Smooth muscle cell (in vitro differentiated cells): ENCODE measurements around the gene RPN1. TPM values are rescaled to one million over a fixed set of nuclear protein-coding genes. Genes with fewer than 3 reads are reported as not detected.
"Not testable (repeated sequence)": the region's sequence is repeated elsewhere in the genome, so short reads cannot be mapped to it uniquely, and the experiment has no call there.

Experiments
- DNase-seq: peaks from one replicate; lab custom pipeline; 2025; ENCODE audit not compliant: unreplicated experiment; lab: John Stamatoyannopoulos, UW
- H2AFZ ChIP-seq: fragments of 200-600 bp; sonication (generic); 2 replicates; pipeline ENCODE4 v1.6.0; 2016; ENCODE audit warnings: antibody characterized with exemption, low read depth, mild to moderate bottlenecking
- H3F3A ChIP-seq: fragments of 200-600 bp; sonication (generic); 2 replicates; pipeline ENCODE4 v1.6.0; 2017; ENCODE audit warnings: antibody characterized with exemption, low read depth
- H3K27ac ChIP-seq: fragments of 200-600 bp; sonication (generic); 2 replicates; pipeline ENCODE4 v1.5.1; 2016; ENCODE audit warnings: low read depth, mild to moderate bottlenecking
- H3K27me3 ChIP-seq: fragments of 200-600 bp; sonication (generic); 2 replicates; pipeline ENCODE4 v1.6.1; 2016; ENCODE audit warnings: low read depth, mild to moderate bottlenecking
- H3K36me3 ChIP-seq: fragments of 200-600 bp; sonication (generic); 2 replicates; pipeline ENCODE4 v1.5.1; 2016; ENCODE audit warnings: low read depth
- H3K4me1 ChIP-seq: fragments of 200-600 bp; sonication (generic); 2 replicates; pipeline ENCODE4 v1.5.1; 2016; ENCODE audit warnings: low read depth
- H3K4me2 ChIP-seq: fragments of 200-600 bp; sonication (generic); 2 replicates; pipeline ENCODE4 v1.6.0; 2016; ENCODE audit warnings: mild to moderate bottlenecking
- H3K4me3 ChIP-seq: fragments of 200-600 bp; sonication (generic); 2 replicates; pipeline ENCODE4 v1.5.1; 2016; ENCODE audit warnings: mild to moderate bottlenecking
- H3K79me2 ChIP-seq: fragments of 200-600 bp; sonication (generic); 2 replicates; pipeline ENCODE4 v1.6.0; 2016; ENCODE audit warnings: low read depth, mild to moderate bottlenecking
- H3K9ac ChIP-seq: fragments of 200-600 bp; sonication (generic); 2 replicates; pipeline ENCODE4 v1.6.0; 2016; ENCODE audit warnings: low read depth
- H3K9me3 ChIP-seq: fragments of 200-600 bp; sonication (generic); replicated peaks from 2 replicates; pipeline ENCODE4 v1.5.1; 2016; ENCODE audit warnings: low read depth
- H4K20me1 ChIP-seq: fragments of 200-600 bp; sonication (generic); 2 replicates; pipeline ENCODE4 v1.6.0; 2016; ENCODE audit warnings: low read depth
- WGBS: methylation state at CpG from one replicate; pipeline ENCODE4 v1.1.7; 2016; ENCODE audit warnings: low lambda C conversion rate; 5-methylcytosine and 5-hydroxymethylcytosine counted together
- polyA plus RNA-seq: library from polyadenylated mRNA; unstranded; fragments of >200 nt; fragmentation: Nextera tagmentation; extraction: Ambion mirVana; gene quantifications from 2 replicates; pipeline ENCODE4 v1.2.1, GENCODE V29; 2016
- total RNA-seq: library from RNA; depleted of rRNA; stranded (reverse); fragments of >200 nt; gene quantifications from 2 replicates; pipeline ENCODE4 v1.2.3, GENCODE V29; 2014
- TF ChIP-seq, protein P1 (sequence below): fragments of 200-600 bp; sonication (generic); IDR thresholded peaks from 2 replicates; pipeline ENCODE4 v1.5.1; 2017; ENCODE audit warnings: borderline replicate concordance, mild to moderate bottlenecking, antibody characterized with exemption; ENCODE audit not compliant: insufficient read depth, poor library complexity, severe bottlenecking

Gene RPN1
- total and polyA plus RNA-seq, 2 experiments from 2014 or later: 420 to 520 TPM

DNA sequence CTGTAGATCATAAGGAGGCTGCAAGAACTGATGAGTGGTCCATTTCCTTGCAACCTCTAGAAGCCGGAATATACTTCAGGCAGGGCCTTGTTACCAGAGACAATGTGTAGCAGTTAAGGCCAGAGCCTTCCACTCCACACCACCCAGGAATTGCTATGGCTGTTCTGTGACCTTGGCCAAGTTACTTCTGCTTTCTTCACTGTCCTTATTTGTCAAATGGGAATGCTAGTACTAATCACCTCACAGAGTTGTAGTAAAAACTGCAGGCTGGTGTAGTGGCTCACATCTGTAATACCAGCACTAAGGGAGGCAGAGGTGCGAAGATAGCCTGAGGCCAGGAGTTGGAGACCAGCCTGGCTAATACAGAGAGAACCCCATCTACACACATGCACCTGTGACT is 28.7 kb upstream of the RPN1 start:
- WGBS: 98% methylated on average over 2 of the region's 2 CpGs
- H3K36me3 ChIP-seq: no peaks in the 10 kb centered on the region
- no peaks in the 10 kb centered on the region for H4K20me1 ChIP-seq
- peaks cover 12% of the 10 kb centered on the region for H3F3A ChIP-seq
- no peaks in the 10 kb centered on the region for H3K79me2 ChIP-seq
- DNase-seq: no peak
- peaks cover 7% of the 10 kb centered on the region for H3K4me1 ChIP-seq
- H3K27ac ChIP-seq: no peak overlapping the region
- H3K9ac ChIP-seq: no peak overlapping the region
- TF ChIP-seq, protein P1, sequence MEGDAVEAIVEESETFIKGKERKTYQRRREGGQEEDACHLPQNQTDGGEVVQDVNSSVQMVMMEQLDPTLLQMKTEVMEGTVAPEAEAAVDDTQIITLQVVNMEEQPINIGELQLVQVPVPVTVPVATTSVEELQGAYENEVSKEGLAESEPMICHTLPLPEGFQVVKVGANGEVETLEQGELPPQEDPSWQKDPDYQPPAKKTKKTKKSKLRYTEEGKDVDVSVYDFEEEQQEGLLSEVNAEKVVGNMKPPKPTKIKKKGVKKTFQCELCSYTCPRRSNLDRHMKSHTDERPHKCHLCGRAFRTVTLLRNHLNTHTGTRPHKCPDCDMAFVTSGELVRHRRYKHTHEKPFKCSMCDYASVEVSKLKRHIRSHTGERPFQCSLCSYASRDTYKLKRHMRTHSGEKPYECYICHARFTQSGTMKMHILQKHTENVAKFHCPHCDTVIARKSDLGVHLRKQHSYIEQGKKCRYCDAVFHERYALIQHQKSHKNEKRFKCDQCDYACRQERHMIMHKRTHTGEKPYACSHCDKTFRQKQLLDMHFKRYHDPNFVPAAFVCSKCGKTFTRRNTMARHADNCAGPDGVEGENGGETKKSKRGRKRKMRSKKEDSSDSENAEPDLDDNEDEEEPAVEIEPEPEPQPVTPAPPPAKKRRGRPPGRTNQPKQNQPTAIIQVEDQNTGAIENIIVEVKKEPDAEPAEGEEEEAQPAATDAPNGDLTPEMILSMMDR: no peak
- no peak overlapping the region for H3K4me2 ChIP-seq
- H3K9me3 ChIP-seq: no peaks in the 10 kb centered on the region
- H2AFZ ChIP-seq: no peak overlapping the region
- H3K27me3 ChIP-seq: no peaks in the 10 kb centered on the region
- H3K4me3 ChIP-seq: no peak overlapping the region

DNA sequence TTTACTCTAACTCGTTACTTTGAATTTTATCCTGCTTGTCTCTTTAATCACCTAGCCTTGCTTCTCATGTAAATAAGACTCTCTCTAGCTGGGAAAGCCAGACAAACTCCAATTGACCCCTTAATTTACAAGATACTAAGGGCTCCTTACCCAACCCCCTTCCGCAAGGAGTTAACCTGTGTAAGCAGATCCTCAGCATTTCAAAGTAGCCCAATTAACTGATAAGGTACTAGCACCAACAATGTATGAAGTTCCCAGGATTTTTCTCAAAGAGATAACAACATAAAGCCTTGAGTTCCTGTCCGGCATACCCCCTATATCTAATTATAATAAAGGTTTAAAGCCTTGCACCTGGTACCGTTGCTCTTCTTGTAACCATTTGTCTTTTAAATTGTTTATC is 25.2 kb upstream of the RPN1 start:
- not testable (repeated sequence) for H3K4me1 ChIP-seq, H3K4me3 ChIP-seq, H3K4me2 ChIP-seq, H3K9ac ChIP-seq, H3K79me2 ChIP-seq, H2AFZ ChIP-seq, H4K20me1 ChIP-seq, DNase-seq, H3K36me3 ChIP-seq, H3K27ac ChIP-seq, H3K9me3 ChIP-seq, H3K27me3 ChIP-seq
- WGBS: 27% methylated on average over 4 of the region's 4 CpGs
- peaks cover 12% of the 10 kb centered on the region for H3F3A ChIP-seq

DNA sequence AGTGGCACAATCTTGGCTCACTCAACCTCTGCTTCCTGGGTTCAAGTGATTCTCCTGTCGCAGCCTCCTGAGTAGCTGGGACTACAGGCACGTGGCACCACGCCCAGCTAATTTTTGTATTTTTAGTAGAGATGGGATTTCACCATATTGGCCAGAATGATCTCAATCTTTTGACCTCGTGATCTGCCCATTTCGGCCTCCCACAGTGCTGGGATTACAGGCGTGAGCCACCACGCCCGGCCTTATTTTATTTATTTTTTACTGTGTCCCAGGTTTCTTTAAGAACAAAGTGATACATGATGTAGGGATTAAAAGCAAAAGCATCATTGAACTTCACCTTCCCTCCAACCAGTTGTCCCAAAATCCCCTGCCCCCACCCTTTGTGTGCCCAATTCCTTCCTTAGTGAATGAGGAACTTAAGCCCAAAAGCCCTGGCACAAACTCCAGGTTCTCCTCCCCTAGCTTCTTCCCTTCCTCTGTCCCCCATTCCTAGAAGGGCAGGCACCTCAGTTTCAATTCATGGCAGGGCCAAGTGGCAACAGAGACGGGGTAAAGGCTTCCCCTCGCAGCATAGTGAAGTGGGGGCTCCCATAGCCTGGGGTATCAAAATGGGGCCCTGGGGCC is 23.7 kb upstream of the RPN1 start:
- Histone ChIP-seq H3F3A (peaks cover under 1% of the 10 kb centered on the region), H3K9me3 (no peaks in the 10 kb centered on the region), H3K27me3 (no peaks in the 10 kb centered on the region), H3K4me1 (no peaks in the 10 kb centered on the region), H3K79me2 (no peaks in the 10 kb centered on the region), H3K36me3 (no peaks in the 10 kb centered on the region), H3K9ac (no peak overlapping the region), H3K4me2 (no peak overlapping the region), H2AFZ (no peak overlapping the region), H3K27ac (no peak overlapping the region), H4K20me1 (no peaks in the 10 kb centered on the region), H3K4me3 (no peak overlapping the region)
- TF ChIP-seq, protein P1: no peak
- 97% methylated on average over 10 of the region's 10 CpGs for WGBS
- DNase-seq: no peak

DNA sequence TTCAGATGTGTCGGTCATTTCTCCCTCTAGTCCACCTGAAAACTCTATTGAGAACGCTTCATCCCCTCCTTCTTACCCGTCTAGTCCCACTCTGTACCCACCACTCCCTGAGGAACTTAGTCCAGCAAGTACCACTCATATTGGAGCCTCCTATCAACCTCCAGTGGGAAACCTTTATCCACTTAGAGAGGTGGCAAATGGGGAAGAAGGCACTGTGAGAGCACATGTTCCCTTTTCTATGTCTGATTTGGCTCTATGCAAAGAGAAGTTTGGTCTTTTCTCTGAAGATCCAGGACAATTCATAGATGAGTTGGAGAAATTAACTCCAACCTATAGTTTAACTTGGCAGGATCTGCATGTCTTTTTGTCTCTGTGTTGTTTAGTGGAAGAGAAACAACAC is 17.0 kb upstream of the RPN1 start:
- no peaks in the 10 kb centered on the region for H3F3A ChIP-seq
- no peak overlapping the region for H3K4me2 ChIP-seq
- WGBS: 93% methylated on average over 3 of the region's 3 CpGs

More for the DNA sequence above, 17.0 kb upstream of the RPN1 start:
- Histone ChIP-seq H3K9me3 (no peaks in the 10 kb centered on the region), H3K27ac (no peak overlapping the region), H4K20me1 (no peaks in the 10 kb centered on the region), H2AFZ (no peak overlapping the region), H3K79me2 (no peaks in the 10 kb centered on the region), H3K9ac (no peak overlapping the region), H3K4me3 (no peak overlapping the region), H3K27me3 (no peaks in the 10 kb centered on the region), H3K4me1 (no peaks in the 10 kb centered on the region), H3K36me3 (no peaks in the 10 kb centered on the region)
- no peak for DNase-seq
- TF ChIP-seq, protein P1: no peak
